Measurements from ENCODE around the gene DCHS1.

DCHS1 gene

DNA sequence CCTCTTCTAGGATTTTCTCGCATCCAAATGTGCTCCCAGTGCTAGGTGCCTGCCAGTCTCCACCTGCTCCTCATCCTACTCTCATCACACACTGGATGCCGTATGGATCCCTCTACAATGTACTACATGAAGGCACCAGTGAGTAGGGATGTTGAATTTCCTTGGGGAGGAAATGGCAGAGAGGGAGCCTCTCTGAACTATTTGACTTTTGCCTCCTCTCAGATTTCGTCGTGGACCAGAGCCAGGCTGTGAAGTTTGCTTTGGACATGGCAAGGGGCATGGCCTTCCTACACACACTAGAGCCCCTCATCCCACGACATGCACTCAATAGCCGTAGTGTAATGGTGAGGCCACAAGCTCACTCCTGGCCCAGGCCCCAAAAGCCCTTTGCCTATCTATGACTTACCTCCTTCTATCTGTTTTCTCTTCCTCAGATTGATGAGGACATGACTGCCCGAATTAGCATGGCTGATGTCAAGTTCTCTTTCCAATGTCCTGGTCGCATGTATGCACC is 46.0 kb downstream of the DCHS1 start:
- TF ChIP-seq, protein P1, sequence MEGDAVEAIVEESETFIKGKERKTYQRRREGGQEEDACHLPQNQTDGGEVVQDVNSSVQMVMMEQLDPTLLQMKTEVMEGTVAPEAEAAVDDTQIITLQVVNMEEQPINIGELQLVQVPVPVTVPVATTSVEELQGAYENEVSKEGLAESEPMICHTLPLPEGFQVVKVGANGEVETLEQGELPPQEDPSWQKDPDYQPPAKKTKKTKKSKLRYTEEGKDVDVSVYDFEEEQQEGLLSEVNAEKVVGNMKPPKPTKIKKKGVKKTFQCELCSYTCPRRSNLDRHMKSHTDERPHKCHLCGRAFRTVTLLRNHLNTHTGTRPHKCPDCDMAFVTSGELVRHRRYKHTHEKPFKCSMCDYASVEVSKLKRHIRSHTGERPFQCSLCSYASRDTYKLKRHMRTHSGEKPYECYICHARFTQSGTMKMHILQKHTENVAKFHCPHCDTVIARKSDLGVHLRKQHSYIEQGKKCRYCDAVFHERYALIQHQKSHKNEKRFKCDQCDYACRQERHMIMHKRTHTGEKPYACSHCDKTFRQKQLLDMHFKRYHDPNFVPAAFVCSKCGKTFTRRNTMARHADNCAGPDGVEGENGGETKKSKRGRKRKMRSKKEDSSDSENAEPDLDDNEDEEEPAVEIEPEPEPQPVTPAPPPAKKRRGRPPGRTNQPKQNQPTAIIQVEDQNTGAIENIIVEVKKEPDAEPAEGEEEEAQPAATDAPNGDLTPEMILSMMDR (IDR thresholded peaks at IDR 0.05; ENCODE audit: borderline replicate concordance, insufficient read depth, low read depth, low read length): no peak
- H3K4me3 ChIP-seq (ENCODE audit: low read depth, low read length): no peak overlapping the region

DNA sequence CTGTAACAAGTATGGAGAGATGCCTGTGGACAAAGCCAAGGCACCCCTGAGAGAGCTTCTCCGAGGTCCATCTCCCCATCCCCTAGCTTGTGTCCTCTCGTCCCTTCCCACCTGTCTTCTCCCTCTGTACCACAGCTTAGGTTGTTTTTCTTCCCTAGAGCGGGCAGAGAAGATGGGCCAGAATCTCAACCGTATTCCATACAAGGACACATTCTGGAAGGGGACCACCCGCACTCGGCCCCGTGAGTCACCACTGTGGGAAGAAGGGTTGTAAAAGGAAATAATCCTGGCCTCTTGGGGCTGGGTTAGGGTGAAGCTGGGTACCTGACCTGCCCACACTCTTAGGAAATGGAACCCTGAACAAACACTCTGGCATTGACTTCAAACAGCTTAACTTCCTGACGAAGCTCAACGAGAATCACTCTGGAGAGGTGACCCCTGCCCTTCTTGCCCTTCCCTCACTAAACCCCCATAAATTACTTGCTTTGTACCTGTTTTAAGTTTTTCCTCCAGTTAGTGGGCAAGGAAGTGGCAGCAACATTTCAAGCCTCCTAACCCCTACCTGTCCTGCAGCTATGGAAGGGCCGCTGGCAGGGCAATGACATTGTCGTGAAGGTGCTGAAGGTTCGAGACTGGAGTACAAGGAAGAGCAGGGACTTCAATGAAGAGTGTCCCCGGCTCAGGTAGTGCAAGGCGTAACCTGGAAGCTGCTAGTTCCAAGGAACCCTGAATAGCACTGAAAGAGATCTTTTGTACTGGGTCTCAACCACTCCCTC is 46.7 kb downstream of the DCHS1 start:
- no peak overlapping the region for H3K4me3 ChIP-seq (ENCODE audit: low read depth, low read length)
- TF ChIP-seq, protein P1 (IDR thresholded peaks at IDR 0.05; ENCODE audit: borderline replicate concordance, insufficient read depth, low read depth, low read length): no peak

DNA sequence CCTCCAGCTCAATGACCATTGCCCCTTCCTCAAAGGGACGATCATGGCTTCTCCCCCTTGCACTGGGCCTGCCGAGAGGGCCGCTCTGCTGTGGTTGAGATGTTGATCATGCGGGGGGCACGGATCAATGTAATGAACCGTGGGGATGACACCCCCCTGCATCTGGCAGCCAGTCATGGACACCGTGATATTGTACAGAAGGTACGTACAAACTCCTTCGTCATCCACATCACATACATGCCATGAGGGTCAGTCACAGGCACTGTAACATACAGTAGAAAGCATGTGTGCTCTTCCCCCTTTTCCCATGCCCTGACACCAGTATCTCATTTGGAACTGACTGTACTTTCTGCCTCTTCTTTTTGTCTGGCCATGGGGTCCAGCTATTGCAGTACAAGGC is 47.6 kb downstream of the DCHS1 start:
- TF ChIP-seq, protein P1 (IDR thresholded peaks at IDR 0.05; ENCODE audit: borderline replicate concordance, insufficient read depth, low read depth, low read length): no peak
- no peak overlapping the region for H3K4me3 ChIP-seq (ENCODE audit: low read depth, low read length)

DNA sequence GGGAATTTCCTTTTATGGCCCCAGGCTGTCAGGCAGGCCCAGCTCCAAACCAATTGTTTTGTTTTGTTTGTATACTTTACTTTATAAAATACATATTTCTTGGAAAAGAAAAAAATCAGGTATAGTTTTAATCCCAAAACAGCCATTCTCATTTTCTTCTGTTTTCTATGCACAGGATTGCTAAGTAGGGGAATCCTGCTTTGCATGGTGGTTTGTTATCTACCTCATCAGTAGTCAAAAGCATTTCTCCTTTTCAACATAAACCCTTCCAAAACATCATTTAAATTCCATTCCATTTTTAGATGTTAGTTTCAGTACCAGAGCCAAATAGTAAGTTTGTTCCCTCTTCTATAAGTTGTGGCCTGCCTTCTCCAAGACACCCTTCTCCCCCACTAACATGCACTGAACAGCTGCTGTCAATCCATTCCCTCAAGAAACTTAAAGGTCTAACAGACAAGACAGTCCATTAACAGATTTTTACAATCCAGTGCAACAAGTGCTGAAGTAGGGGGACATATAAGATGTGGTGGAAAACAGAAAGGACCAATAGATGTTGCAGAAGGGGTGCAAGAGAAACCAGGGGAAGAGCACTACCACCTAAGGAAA is 48.3 kb downstream of the DCHS1 start:
- TF ChIP-seq, protein P1 (IDR thresholded peaks at IDR 0.05; ENCODE audit: borderline replicate concordance, insufficient read depth, low read depth, low read length): no peak
- H3K4me3 ChIP-seq (ENCODE audit: low read depth, low read length): peak overlapping the region; percentile 1

DNA sequence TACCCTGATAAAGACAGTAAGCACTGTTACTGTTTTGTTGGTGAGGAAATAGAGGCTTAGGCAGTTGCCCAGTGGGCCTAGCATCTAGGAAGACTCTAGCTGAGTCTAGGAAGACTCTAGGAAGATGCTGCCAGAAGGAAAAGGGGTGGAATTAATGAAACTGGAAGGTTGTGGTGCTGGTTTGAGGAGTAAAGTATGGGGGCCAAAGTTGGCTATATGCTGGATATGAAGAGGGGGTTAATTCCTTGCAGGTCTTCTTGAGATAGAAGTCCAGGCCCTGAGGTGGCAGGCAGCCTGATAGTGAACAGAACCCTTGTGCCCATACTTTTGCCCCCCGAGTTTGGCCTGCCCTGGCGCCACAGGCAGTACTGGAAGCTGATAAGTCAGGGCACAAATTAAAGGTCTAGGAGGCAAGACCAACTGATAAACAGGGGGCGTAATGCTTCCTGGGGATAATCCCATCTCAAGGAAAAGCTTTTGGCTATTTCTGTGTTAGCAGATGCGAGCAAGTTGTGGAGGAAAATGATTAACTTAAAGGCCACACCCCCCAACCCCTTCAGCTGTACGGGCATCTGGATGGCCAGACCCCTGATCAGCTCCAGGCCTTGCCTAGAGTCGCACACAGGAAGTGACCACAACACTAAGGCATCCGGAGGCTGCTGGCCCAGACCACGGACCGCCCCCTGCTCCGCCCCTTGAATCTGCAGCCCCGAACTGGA is 49.0 kb downstream of the DCHS1 start:
- TF ChIP-seq, protein P1 (IDR thresholded peaks at IDR 0.05; ENCODE audit: borderline replicate concordance, insufficient read depth, low read depth, low read length): no peak
- H3K4me3 ChIP-seq (ENCODE audit: low read depth, low read length): peak overlapping the region; percentile 1

DNA sequence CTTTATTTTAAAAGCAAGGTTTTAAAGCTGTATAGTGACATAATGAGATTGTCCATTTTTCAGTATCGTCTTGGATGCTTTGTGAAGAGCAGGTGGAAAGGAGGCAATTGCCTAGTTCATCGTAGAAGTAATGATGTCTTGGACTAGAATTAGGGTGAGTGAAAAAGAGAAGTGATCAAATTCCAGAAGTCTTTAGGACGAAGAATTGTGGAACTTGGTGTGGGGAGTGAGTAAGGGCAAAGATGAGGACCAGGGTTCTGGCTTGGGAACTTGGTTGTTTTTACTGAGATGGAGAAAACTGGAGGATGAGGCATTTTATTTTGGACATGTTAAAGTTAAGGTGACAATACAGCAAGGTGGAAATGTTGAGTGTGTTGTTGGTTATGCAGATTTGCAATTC is 50.8 kb downstream of the DCHS1 start:
- peak overlapping the region; percentile 70 for H3K4me3 ChIP-seq (ENCODE audit: low read depth, low read length)
- TF ChIP-seq, protein P1 (IDR thresholded peaks at IDR 0.05; ENCODE audit: borderline replicate concordance, insufficient read depth, low read depth, low read length): no peak

Measured in GM12875 (cell line).